Measurements from ENCODE around the gene RBM18. TPM values are rescaled to one million over a fixed set of nuclear protein-coding genes. Genes with fewer than 3 reads are reported as not detected.
A peak's percentile ranks its signal among the peaks of the same experiment; 100 is the strongest.

Gene RBM18
- total RNA-seq, 2 donors from 2014 or later = 4.6 to 5.4 TPM

GRCh38 chr9:122190597-122191381 is 73.9 kb downstream of the RBM18 start:
- no peak for TF ChIP-seq CTCF (IDR thresholded peaks at IDR 0.05)
- no peak for TF ChIP-seq POLR2A (IDR thresholded peaks at IDR 0.05)
- ATAC-seq = no peak
- H3K36me3 ChIP-seq (replicated peaks in 1 of 2; ENCODE audit: insufficient read depth in 1 of 2, low read depth in 2 of 2) = no peaks in the 10 kb centered on the region
- H3K27ac ChIP-seq = no peak overlapping the region
- no peak overlapping the region for H3K4me3 ChIP-seq
- H3K4me1 ChIP-seq = no peaks in the 10 kb centered on the region
- 69 to 79% methylated on average over 9 to 12 of the region's 12 CpGs for WGBS, 2 donors
- peak in 1 of 4 donors; percentile 6 for DNase-seq
- intact Hi-C loops (cut with DNase I) = no loop called here
- H3K27me3 ChIP-seq = no peaks in the 10 kb centered on the region
- H3K9me3 ChIP-seq = no peaks in the 10 kb centered on the region

- WGBS, 2 donors = 36 to 85% methylated on average over 2 to 6 of the region's 6 CpGs
- DNase-seq (no peak), ATAC-seq (no peak)
- TF ChIP-seq POLR2A (IDR thresholded peaks at IDR 0.05) = no peak
- no peak for TF ChIP-seq CTCF (IDR thresholded peaks at IDR 0.05)
- H3K36me3 ChIP-seq (replicated peaks in 1 of 2; ENCODE audit: insufficient read depth in 1 of 2, low read depth in 2 of 2) = no peaks in the 10 kb centered on the region
- no peaks in the 10 kb centered on the region for H3K4me1 ChIP-seq
- H3K27me3 ChIP-seq = no peaks in the 10 kb centered on the region
- intact Hi-C loops (cut with DNase I) = no loop called here
- no peaks in the 10 kb centered on the region for H3K9me3 ChIP-seq
- H3K27ac ChIP-seq = no peak overlapping the region
- no peak overlapping the region for H3K4me3 ChIP-seq
Measured at GRCh38 chr9:122188369-122188768, 76.3 kb downstream of the RBM18 start.

Other genes with a start within 250 kb of the RBM18 start
- gene TTLL11, start 171.5 kb downstream of the RBM18 start, total RNA-seq = 10 to 100 TPM; 14.5 to 16.8 TPM
- gene NDUFA8, start 105.1 kb downstream of the RBM18 start, total RNA-seq = 10 to 100 TPM; 11.9 to 16.9 TPM
- not detected for gene MORN5, start 104.9 kb downstream of the RBM18 start, total RNA-seq
- gene LHX6, start 35.9 kb downstream of the RBM18 start, total RNA-seq = 1 to 10 TPM in 1 of 2 donors, not detected in 1; 2.9 TPM
- 10 to 100 TPM; 11.9 to 13.5 TPM for gene MRRF, start within 50 bp of the RBM18 start, total RNA-seq
- gene PTGS1, start 106.2 kb upstream of the RBM18 start, total RNA-seq = 1 to 10 TPM; 2.1 to 3.0 TPM
- gene OR1J1, start 213.1 kb upstream of the RBM18 start, total RNA-seq = not detected
- gene OR1J2, start 246.0 kb upstream of the RBM18 start, total RNA-seq = not detected